ENCODE data around the gene MAGEB3. TPM values are rescaled to one million over a fixed set of nuclear protein-coding genes. Genes with fewer than 3 reads are reported as not detected.

MAGEB3 gene
- total and polyA plus RNA-seq, 10 donors = 0.02 TPM; not detected in 9

- Histone ChIP-seq H3K9me3 (no peaks in the 10 kb centered on the region), H3K4me3 (no peak overlapping the region), H3K36me3 (no peaks in the 10 kb centered on the region), H3K27ac (no peak overlapping the region), H3K4me1 (no peaks in the 10 kb centered on the region), H3K27me3 (replicated peaks in 1 of 7) (no peaks in the 10 kb centered on the region)
- WGBS, 5 donors = 75 to 95% (median 93%) methylated on average over 4 of the region's 4 CpGs
- DNase-seq = no peak
- intact Hi-C loops (cut with DNase I; ENCODE audit: low total_unique reads) = no loop called here
- TF ChIP-seq POLR2A (IDR thresholded peaks at IDR 0.05) (no peak), POLR2AphosphoS5 (IDR thresholded peaks at IDR 0.05) (no peak), CTCF (IDR thresholded peaks at IDR 0.05 in 8 of 11, conservative IDR thresholded peaks at IDR 0.05 in 3 of 11) (no peak)
Observed at GRCh38 chrX:30219372-30219771, 11.1 kb upstream of the MAGEB3 start.

- intact Hi-C loops (cut with DNase I; ENCODE audit: low total_unique reads) = no loop called here
- Histone ChIP-seq H3K4me1 (no peaks in the 10 kb centered on the region), H3K27ac (no peak overlapping the region), H3K27me3 (replicated peaks in 1 of 7) (no peaks in the 10 kb centered on the region), H3K36me3 (no peaks in the 10 kb centered on the region), H3K9me3 (no peaks in the 10 kb centered on the region), H3K4me3 (no peak overlapping the region)
- 62 to 93% (median 77%) methylated on average over 5 of the region's 5 CpGs for WGBS, 5 donors
- no peak for DNase-seq
- TF ChIP-seq POLR2A (IDR thresholded peaks at IDR 0.05) (no peak), POLR2AphosphoS5 (IDR thresholded peaks at IDR 0.05) (no peak), CTCF (IDR thresholded peaks at IDR 0.05 in 8 of 11, conservative IDR thresholded peaks at IDR 0.05 in 3 of 11) (no peak)
Observed at GRCh38 chrX:30220661-30221060, 9.8 kb upstream of the MAGEB3 start.

- no peak for DNase-seq
- H3K27me3 ChIP-seq (replicated peaks in 1 of 7) = no peaks in the 10 kb centered on the region
- H3K36me3 ChIP-seq = no peaks in the 10 kb centered on the region
- no peak overlapping the region for H3K4me3 ChIP-seq
- no peaks in the 10 kb centered on the region for H3K9me3 ChIP-seq
- intact Hi-C loops (cut with DNase I; ENCODE audit: low total_unique reads) = no loop called here
- H3K4me1 ChIP-seq = no peaks in the 10 kb centered on the region
- no peak overlapping the region for H3K27ac ChIP-seq
- TF ChIP-seq POLR2AphosphoS5 (IDR thresholded peaks at IDR 0.05) (no peak), CTCF (IDR thresholded peaks at IDR 0.05 in 8 of 11, conservative IDR thresholded peaks at IDR 0.05 in 3 of 11) (no peak), POLR2A (IDR thresholded peaks at IDR 0.05) (no peak)
- WGBS, 5 donors = 51 to 81% (median 69%) methylated on average over 2 of the region's 2 CpGs
Observed at GRCh38 chrX:30224536-30224935, 5.9 kb upstream of the MAGEB3 start.

- H3K4me1 ChIP-seq = no peaks in the 10 kb centered on the region
- DNase-seq = no peak
- H3K36me3 ChIP-seq = no peaks in the 10 kb centered on the region
- no peak overlapping the region for H3K4me3 ChIP-seq
- intact Hi-C loops (cut with DNase I; ENCODE audit: low total_unique reads) = no loop called here
- WGBS, 5 donors = 50 to 80% (median 72%) methylated on average over 1 of the region's 1 CpG
- no peak overlapping the region for H3K27ac ChIP-seq
- H3K9me3 ChIP-seq = no peaks in the 10 kb centered on the region
- TF ChIP-seq POLR2AphosphoS5 (IDR thresholded peaks at IDR 0.05) (no peak), POLR2A (IDR thresholded peaks at IDR 0.05) (no peak)
- H3K27me3 ChIP-seq (replicated peaks in 1 of 7) = no peaks in the 10 kb centered on the region
Observed at GRCh38 chrX:30228526-30228925, 1.9 kb upstream of the MAGEB3 start.
